ENCODE measurements around the gene NAV3.
A peak's percentile ranks its signal among the peaks of the same experiment; 100 is the strongest.

The NAV3 gene

DNA sequence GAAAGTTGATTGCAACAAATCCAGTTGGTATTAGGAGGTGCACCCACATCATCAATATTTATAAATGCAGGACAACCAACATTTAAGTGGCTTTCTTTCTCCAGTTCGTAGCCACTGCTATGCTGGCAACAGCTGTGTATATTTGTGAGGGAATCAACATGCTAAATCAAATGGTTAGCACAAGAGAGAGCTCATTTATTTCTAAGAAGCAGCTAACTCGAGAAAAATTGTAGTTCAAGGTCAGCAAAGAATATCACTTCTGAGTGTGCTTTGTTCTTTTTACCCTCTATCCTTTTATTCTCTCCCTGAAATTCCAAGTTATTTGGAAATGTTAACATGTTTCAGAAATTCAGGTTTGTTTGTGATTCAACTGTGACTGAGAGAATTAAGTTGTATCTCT, 137.3 kb downstream of the NAV3 start:
- no peak for FAIRE-seq
- DNase-seq (ENCODE audit: extremely low spot score, insufficient read length, low read depth): no peak

DNA sequence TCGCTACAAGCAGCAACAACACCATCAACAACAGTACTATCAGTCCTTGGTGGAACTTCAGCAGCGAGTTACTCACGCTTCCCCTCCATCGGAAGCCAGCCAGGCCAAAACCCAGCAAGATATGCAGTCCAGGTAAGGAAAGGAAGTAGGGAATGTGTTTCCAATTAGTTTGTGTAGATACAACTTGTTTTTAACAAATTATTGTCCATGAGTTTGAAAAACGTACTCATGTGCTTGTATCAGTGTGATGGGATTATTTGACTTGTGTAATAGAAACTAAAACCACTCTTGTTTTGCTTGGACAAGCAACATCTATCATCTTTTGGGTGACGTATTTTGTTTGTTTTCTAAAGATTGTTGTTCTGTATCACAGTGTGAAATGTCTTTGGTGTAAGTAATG, 137.9 kb downstream of the NAV3 start:
- no peak for FAIRE-seq
- no peak for DNase-seq (ENCODE audit: extremely low spot score, insufficient read length, low read depth)

DNA sequence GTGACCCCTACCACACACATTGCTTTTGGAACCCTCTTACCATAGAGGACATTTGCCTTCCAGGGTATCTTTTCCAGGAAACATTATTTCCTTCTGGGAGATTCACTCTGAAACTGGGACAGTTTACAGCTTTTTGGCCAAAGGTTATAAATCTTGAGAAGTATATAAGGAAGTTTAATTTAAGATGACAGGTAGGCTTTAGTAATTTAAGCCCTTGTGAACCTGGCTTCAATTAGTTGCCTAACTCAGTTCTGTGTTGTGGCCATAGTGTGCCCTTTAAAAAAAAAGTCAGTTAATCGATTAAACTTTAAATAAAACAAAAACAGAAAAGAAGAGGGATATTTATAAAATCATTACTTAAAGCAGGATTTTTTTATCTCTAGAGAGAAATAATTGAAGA, 142.9 kb downstream of the NAV3 start:
- DNase-seq (ENCODE audit: extremely low spot score, insufficient read length, low read depth): no peak
- no peak for FAIRE-seq

DNA sequence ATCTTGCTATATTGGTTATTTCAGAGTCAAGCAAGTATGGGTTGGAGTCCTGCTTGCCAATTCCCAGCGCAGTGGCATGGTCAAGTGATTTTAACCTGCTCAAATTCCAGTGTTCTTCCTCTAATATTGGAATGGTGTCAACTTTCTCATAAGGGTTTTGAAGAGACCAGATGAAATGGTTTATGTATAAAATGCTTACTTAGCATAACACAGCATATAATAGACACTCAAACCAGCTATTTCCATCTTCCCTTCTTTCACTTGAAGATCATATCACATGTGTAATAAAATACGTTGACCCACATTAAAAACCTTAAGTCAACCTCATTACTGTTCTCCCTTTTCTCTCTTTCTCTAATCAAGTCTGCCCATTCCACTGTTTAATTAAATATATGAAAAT, 144.0 kb downstream of the NAV3 start:
- FAIRE-seq: no peak

DNA sequence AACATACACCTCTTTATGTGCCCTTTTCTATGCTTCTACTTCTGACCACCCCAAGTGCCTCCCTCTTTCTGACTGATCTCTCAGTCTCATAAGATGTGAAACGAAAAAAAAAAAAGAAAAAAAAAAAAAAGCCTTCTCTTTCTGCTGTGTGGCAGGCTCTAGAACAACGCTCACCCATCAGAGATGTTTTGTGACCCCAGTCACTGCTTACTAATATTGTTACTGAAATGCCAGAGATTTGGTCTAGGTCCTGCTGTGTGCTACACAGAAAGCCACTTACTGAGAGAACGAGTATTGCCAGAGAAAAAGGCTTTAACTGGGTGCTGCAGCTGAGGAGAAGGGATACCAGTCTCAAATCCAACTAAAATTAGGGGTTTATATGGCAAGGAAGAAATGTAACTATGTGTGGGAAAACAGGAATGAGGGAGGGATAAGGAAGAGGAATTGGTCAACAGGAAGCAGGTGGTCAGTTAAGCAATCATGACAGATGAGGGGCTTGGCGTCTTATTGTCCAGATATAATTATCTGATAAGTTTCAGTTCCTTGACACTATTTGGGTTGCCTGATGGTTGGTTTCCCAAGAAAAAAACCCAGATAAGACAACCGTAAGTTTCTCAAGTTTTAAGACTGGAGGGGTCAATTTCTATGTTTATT, 149.0 kb downstream of the NAV3 start:
- DNase-seq (ENCODE audit: extremely low spot score, insufficient read length, low read depth) (no peak), FAIRE-seq (no peak)

More for the DNA sequence above, 144.0 kb downstream of the NAV3 start:
- no peak for DNase-seq (ENCODE audit: extremely low spot score, insufficient read length, low read depth)

DNA sequence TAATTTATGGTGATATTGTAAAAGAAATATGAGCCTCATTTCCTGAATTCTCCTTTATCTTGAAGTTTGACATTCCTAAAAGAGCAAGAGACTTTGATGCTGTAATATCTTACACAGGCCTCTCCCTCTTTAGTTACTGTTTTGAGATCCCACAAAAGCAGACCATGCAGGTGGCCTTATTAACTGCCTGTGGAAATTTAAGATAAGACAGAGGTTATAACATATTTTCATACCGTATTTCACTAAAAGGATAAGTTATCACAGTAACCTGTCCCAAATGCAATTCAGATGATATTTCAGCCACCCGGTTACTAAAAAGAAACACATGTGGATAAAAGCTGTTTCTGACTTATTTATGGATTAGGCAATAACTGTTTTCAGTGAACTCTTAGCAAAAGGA, 150.1 kb downstream of the NAV3 start:
- FAIRE-seq (no peak), DNase-seq (ENCODE audit: extremely low spot score, insufficient read length, low read depth) (no peak)

DNA sequence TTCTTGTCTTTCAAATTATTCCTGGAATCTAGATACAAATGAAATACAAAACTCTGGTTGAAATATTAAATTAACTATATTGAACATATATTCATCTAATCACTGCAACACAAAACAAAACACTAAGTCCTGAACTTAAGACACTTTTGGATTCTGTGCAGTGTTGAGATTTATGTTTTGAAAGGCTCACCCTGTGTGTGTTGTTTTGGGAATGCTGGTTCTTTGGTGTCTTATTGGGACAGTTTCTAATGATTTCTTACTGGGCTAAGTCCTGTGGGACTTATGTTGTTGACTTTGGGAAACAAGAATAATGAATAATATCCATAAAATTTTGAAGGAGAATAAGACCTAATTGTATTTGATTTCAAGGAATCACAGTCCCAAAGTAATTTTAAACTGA, 153.2 kb downstream of the NAV3 start:
- DNase-seq (ENCODE audit: extremely low spot score, insufficient read length, low read depth) (no peak), FAIRE-seq (no peak)

DNA sequence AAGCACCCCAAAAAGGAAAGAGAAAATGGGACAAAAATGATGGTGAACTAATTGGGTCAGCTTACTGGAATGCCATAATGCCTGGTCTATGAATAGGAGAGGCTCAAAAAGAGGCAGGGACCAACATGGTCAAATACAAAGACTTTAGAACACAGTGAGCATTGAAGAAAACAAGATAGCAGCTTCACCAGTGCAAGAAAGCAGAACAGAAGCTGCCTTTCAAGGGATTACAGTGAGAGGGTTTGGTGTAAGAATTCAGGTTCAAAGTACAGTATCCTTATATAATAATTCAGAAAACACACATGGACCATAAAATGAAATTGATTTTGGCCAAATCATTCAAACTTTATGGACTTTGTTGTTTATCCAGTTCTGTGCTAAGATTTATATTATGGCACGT, 162.1 kb downstream of the NAV3 start:
- DNase-seq (ENCODE audit: extremely low spot score, insufficient read length, low read depth) (no peak), FAIRE-seq (no peak)

DNA sequence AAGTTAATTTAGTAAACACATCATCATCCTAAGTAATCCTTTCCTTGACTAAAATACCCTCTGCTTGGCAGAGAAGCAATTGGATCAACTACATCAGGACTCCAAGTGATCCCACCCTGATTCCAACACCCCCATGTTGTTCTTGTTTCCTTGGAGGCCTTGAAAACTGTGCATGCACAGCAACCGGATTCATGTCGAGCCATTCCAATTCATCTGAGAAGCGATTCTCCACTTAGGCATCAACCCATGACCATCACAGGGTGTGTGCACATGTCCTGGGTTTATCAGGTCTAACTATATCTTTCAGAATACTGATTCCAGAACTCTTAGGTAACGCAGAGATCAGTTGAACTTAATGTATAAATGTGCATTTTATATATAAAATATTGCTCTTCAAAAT, 163.0 kb downstream of the NAV3 start:
- FAIRE-seq (no peak), DNase-seq (ENCODE audit: extremely low spot score, insufficient read length, low read depth) (no peak)

DNA sequence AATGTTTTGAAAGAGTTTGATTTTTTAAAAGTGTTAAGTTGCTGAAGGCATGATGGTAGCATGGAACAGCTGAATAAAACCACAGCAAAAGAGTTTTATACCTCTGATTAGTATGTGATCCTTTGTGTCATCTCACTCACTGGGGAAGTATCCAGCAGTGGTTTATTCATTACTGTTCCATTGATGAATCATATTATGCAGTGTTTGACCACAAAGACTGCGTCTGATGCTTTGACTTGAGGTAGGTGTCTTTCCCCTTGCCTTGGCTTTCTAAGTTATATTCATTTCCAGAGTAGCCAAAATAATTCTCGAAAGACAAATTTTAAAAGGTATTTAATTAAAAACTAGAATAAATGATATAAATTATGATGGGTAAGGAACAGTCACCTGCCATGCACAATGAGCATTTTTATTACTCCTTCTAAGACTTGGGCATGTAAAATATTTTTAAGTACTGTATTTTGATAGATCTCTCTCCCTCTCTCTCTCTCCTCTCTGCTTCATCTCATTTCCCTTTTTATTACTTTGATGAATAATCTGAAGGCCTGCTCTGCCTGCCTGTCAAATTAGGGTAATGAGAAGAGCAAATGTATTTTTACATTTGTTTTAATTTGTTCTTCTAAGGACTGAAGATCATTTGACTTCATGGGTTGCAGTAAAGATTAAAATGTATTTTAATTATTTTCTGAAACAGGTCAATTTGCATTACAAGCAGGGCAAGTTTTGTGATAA, 164.9 kb downstream of the NAV3 start:
- no peak for FAIRE-seq

DNA sequence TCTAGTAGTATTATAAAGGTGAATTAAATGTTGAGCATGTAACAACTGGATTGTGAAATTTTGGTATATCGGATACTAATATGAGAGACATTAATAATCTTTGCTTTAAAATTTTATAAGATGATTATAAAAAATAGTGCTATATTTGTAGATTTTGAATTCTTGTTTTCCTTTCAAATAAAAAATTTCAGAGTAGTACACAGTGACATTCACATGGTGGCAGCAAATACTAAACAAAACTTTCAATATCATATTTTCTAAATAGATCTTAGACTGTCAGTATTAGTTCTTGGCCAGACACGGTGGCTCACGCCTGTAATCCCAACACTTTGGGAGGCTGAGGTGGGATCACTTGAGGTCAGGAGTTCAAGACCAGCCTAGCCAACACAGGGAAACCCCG, 166.0 kb downstream of the NAV3 start:
- no peak for DNase-seq (ENCODE audit: extremely low spot score, insufficient read length, low read depth)
- no peak for FAIRE-seq

More for the DNA sequence above, 164.9 kb downstream of the NAV3 start:
- DNase-seq (ENCODE audit: extremely low spot score, insufficient read length, low read depth): no peak

DNA sequence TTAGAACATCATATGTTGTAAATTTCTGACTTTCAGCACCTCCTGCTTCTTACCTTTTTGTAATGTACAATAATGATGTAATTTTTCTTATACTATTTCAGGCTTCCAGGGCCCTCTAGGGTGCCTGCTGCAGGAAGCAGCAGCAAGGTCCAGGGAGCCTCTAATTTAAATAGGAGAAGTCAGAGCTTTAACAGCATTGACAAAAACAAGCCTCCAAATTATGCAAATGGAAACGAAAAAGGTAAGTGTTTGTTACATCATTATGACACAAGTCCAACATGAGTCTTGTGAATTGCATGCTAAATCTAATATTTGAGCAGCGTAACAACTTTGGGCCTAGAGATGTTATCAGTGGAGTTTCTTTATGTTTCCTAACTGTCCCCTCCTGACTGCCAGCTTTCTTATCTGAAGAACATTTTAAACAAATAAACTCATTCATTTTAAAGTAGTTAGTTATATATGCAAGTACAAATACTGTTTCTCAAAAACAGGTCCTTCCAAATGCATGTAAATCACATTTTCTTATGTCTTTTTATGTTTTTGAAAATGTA, 167.6 kb downstream of the NAV3 start:
- DNase-seq (ENCODE audit: extremely low spot score, insufficient read length, low read depth) (no peak), FAIRE-seq (no peak)

DNA sequence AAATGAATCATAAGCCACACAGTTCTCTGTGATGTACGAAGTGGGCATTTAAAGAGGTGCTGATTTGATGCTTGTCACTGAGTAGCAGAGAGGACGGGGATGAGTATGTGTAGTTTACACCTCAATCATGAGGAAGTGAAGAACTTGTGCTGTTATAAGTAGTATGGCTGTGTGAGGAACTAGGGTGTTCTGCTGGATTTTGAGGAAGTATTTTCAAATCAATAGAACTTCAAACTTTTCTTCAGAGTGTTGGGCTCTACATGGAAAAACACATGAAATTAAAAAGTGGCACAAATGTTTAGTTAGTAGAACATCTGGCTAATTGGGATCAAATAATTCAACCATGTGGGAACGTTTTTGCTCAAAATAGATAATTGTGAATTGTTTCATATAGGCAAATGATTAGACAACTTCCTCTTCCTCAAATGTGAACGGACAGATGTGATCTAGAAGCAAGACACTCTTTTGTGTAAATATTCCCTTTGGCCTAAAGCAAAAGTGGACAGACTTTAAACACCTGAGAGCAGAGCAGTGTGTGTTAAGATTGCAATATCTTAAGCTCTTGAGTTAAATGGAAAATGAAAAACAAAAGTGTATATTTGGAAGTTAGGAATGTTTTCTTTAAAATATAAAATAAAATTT, 168.5 kb downstream of the NAV3 start:
- DNase-seq (ENCODE audit: extremely low spot score, insufficient read length, low read depth) (no peak), FAIRE-seq (peak; percentile 71)

DNA sequence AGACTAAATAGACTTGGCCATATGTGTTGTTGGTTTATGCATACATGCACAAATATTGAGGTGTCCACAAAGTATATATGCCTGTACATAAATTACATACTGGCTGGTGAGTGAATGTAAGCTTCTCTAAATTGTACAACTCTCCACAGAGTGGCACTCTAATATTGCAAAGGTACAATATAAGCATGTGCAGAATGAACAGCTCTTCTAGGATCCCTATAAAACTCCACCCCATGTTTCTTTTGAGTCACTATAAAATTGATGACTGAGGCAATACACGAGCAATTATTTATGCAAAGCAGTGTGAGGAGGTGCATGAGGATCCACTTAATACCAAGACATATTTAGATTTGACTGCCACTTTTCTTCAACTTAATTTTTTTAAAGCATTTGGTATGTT, 172.2 kb downstream of the NAV3 start:
- no peak for FAIRE-seq
- no peak for DNase-seq (ENCODE audit: extremely low spot score, insufficient read length, low read depth)

DNA sequence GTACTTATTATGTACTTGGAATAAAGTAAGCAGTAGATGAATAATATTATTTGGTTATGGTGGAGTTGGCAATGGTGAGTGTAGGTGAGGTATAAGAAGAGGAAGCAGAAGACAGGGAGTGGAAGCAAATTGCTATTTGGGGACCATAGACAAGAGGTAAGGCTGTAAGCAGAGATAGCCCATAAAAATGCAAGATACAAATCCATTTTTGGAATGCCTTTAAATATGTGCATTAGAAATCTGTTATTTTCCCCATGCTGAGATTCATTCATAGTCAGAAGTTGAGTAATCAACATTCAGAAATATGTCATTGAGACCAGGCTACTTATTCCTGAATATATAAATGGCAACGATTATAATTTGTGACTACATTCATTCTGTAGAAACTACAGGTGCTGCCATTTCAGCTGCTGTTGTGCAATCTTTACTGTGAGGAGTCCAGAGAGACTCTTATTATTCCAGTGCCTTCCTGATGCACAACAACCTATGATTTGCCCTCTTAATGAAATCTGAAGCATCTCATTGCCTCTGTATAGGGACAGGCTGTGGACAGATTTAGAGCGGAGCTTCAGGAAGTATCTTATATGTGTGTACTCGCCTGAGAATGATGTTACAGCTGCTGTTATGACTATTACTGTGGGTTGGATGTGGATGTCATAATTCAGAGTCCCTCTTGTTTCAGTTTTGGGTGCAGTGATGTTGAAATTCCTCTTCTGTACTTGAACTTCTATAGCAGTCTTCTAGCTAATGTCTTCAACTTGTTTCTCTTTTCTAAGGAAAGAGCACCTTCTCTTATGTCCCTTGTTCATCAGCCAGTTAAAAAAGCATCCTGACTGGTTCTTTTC, 173.8 kb downstream of the NAV3 start:
- no peak for FAIRE-seq
- no peak for DNase-seq (ENCODE audit: extremely low spot score, insufficient read length, low read depth)

DNA sequence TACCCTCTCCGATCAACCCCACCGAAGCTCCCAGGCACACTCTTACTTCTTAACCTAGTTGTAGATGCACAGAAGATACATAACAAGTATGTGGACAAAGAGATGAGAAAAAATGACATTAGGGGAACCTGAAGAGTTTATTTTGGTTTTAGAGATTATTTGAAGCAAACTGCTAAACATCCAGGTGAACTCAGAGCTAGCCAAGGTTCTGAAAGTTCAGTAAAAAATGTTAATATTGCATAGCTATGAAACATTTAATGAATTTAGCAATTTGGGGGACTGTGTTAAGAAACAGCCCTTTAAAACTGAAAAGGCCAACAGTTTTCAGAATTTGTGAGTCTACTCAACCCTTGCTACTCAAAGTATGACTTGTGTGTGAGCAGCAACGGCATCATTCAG, 174.4 kb downstream of the NAV3 start:
- DNase-seq (ENCODE audit: extremely low spot score, insufficient read length, low read depth) (no peak), FAIRE-seq (no peak)

DNA sequence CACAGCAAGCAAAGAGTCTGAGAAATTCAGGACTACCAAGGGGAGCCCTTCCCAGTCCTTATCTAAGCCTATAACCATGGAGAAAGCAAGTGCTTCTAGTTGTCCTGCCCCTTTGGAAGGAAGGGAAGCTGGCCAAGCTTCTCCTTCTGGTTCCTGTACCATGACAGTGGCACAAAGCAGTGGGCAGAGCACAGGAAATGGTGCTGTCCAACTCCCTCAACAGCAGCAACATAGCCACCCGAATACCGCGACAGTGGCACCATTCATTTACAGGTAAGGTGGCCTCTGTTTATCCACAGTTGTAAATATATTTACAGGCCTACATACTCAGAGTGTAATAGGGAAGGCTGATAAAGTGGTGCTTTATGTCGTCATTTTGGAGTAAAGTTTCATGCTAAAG, 176.5 kb downstream of the NAV3 start:
- FAIRE-seq (no peak), DNase-seq (ENCODE audit: extremely low spot score, insufficient read length, low read depth) (no peak)

DNA sequence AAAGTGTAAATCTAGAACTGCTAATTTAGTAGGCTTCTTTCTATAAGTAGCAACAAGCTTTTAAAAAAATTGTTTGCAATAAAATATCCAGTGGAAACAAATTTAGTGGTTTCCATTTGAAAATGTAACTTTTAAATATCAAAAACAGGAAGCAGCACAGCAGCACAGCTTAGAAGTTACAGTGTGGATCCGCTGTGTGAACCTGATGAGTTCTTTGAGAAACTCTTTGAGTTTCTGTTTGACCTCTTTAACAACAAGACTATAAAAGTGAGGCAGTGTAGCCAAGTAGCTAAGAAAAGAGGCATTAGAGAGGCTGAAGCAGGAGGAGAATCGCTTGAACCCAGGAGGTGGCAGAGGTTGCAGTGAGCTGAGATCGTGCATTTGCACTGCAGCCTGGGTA, 178.3 kb downstream of the NAV3 start:
- FAIRE-seq (no peak), DNase-seq (ENCODE audit: extremely low spot score, insufficient read length, low read depth) (no peak)

DNA sequence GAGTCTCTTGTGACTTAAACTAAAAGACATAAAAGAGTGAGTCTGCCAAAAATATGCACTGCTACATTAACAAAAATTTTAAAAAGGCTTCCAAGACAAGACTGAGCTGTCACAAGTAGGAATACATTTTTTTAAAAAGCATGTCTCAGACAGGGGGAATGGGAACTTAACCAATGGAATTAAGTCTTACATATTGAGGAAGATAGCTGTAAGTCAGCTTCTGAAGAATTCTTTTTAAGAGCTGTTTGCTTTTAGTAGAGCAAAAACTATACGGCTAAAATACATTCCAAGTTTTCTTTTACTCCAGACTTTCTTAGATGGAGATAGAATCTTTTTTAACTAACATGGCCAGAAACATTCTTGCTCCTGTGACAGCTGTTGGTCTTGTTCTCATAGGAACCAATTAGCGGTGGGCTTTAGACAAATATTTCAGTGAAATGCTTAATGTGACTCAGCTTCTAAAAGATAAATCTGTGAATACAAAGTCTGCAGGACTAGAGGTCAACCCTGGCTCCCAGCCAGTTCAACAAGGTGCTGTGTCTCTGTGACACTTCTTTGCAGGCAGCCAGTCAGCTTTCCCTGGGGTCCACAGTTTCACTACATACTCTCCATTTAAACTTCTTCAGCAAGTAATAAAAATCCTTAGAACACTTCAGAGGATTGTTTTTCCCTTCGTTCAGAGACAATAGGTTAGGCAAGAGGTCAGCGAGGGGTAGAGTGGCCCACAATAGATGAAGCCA, 187.6 kb downstream of the NAV3 start:
- DNase-seq (ENCODE audit: extremely low spot score, insufficient read length, low read depth): no peak
- FAIRE-seq: no peak

DNA sequence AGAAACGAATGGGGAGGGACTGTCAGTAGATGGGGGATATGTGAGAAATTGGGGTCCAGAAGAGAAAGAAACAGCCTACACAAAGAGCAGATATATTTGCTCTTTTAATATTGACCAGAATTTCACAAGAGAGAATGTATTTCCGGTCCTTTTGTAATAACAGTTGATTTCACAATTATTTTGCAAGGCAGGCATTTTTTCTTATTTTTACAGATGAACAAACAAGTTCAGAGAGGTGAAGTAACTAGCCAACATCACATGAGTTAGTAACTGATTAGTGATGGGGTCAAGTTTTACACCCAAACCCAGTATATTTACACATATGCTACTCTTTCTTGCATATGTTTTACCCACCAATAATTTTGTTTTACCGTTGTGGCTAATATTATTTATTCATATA, 188.2 kb downstream of the NAV3 start:
- DNase-seq (ENCODE audit: extremely low spot score, insufficient read length, low read depth) (no peak), FAIRE-seq (no peak)

Measured in GM18507 (cell line).